WTC11 (cell line): ENCODE results near the gene FBLN2. TPM values are rescaled to one million over a fixed set of nuclear protein-coding genes. Genes with fewer than 3 reads are reported as not detected.

ENCODE experiments used
- ATAC-seq: fragments of 200-7000 bp; cut with Tn5 transposase; 2 replicates; pipeline ENCODE4 v1.10.0; 2021; ENCODE audit warnings: mild to moderate bottlenecking, moderate library complexity
- CTCF ChIA-PET: fragments of 300-600 bp; sonication (Branson Sonifier 250); formaldehyde crosslinking; loops from one replicate; lab custom pipeline; 2021; ENCODE audit warnings: antibody characterized with exemption; lab: Charles Lee
- POLR2A ChIA-PET: fragments of 350-600 bp; sonication (Branson Sonifier 250); formaldehyde crosslinking; loops from one replicate; lab custom pipeline; 2021; ENCODE audit warnings: antibody characterized with exemption; lab: Charles Lee
- DNase-seq: peaks from one replicate; pipeline ENCODE4 v3.0.0; 2021; ENCODE audit warnings: low spot score
- H3K27ac Mint-ChIP-seq: 2 replicates; pipeline ENCODE4 v1.8.0; 2021; ENCODE audit warnings: mixed read lengths
- H3K27me3 Mint-ChIP-seq: 2 replicates; pipeline ENCODE4 v1.8.0; 2021; ENCODE audit warnings: low read depth, mild to moderate bottlenecking, moderate library complexity, mixed read lengths
- H3K36me3 Mint-ChIP-seq: 2 replicates; pipeline ENCODE4 v1.8.0; 2021; ENCODE audit warnings: mixed read lengths
- H3K4me1 Mint-ChIP-seq: 2 replicates; pipeline ENCODE4 v1.8.0; 2022; ENCODE audit warnings: mixed read lengths
- H3K4me3 Mint-ChIP-seq: 2 replicates; pipeline ENCODE4 v1.8.0; 2021; ENCODE audit warnings: mild to moderate bottlenecking, moderate library complexity, mixed read lengths
- H3K9me3 Mint-ChIP-seq: 2 replicates; pipeline ENCODE4 v1.8.0; 2021; ENCODE audit warnings: mixed read lengths
- ESRRA ChIP-seq: sonication (generic); formaldehyde crosslinking; IDR thresholded peaks from 2 replicates; pipeline ENCODE4 v1.8.1; 2022; ENCODE audit warnings: mild to moderate bottlenecking, missing genetic modification reagents, borderline replicate concordance
- GTF2I ChIP-seq: fragments of 250-450 bp; sonication (Bioruptor Pico); conservative IDR thresholded peaks from 2 replicates; pipeline ENCODE4 v1.4.0; 2021; ENCODE audit warnings: mild to moderate bottlenecking
- MYBL2 ChIP-seq: sonication (generic); formaldehyde crosslinking; IDR thresholded peaks from 2 replicates; pipeline ENCODE4 v1.8.1; 2023; ENCODE audit warnings: mild to moderate bottlenecking, moderate library complexity, missing genetic modification reagents
- OVOL2 ChIP-seq: fragments of 250-450 bp; sonication (Bioruptor Pico); IDR thresholded peaks from 2 replicates; pipeline ENCODE4 v1.9.0; 2021; ENCODE audit warnings: mild to moderate bottlenecking, borderline replicate concordance
- ZNF232 ChIP-seq: sonication (generic); formaldehyde crosslinking; IDR thresholded peaks from 2 replicates; pipeline ENCODE4 v1.8.0; 2022; ENCODE audit warnings: mild to moderate bottlenecking, missing genetic modification reagents
- total RNA-seq: library from RNA; stranded (reverse); gene quantifications from 3 replicates; pipeline ENCODE4 v1.2.3, GENCODE V29; 2021
- TF ChIP-seq, protein P1 (sequence below): fragments of 250-450 bp; sonication (Bioruptor Pico); IDR thresholded peaks from 2 replicates; pipeline ENCODE4 v1.9.0; 2021; ENCODE audit warnings: moderate library complexity, mild to moderate bottlenecking, inconsistent platforms, borderline replicate concordance
- TF ChIP-seq, protein P2 (sequence below): sonication (generic); formaldehyde crosslinking; IDR thresholded peaks from 2 replicates; pipeline ENCODE4 v1.8.1; 2022; ENCODE audit warnings: low read depth, missing genetic modification reagents, borderline replicate concordance
- TF ChIP-seq, protein P3 (sequence below): sonication (generic); formaldehyde crosslinking; IDR thresholded peaks from 2 replicates; pipeline ENCODE4 v1.8.1; 2022; ENCODE audit warnings: mild to moderate bottlenecking, missing genetic modification reagents, moderate library complexity, borderline replicate concordance
- TF ChIP-seq, protein P4 (sequence below): fragments of 200-600 bp; IDR thresholded peaks from 2 replicates; pipeline ENCODE4 v1.8.0; 2022; ENCODE audit warnings: antibody characterized with exemption
- TF ChIP-seq, protein P5 (sequence below): fragments of 250-450 bp; sonication (Bioruptor Pico); IDR thresholded peaks from 2 replicates; pipeline ENCODE4 v1.9.0; 2021; ENCODE audit warnings: mild to moderate bottlenecking
- TF ChIP-seq, protein P6 (sequence below): sonication (generic); formaldehyde crosslinking; IDR thresholded peaks from 2 replicates; pipeline ENCODE4 v1.8.1; 2023; ENCODE audit warnings: mild to moderate bottlenecking, missing genetic modification reagents, borderline replicate concordance

Gene FBLN2
- total RNA-seq, 1 experiment from 2014 or later = 20.7 TPM

DNA sequence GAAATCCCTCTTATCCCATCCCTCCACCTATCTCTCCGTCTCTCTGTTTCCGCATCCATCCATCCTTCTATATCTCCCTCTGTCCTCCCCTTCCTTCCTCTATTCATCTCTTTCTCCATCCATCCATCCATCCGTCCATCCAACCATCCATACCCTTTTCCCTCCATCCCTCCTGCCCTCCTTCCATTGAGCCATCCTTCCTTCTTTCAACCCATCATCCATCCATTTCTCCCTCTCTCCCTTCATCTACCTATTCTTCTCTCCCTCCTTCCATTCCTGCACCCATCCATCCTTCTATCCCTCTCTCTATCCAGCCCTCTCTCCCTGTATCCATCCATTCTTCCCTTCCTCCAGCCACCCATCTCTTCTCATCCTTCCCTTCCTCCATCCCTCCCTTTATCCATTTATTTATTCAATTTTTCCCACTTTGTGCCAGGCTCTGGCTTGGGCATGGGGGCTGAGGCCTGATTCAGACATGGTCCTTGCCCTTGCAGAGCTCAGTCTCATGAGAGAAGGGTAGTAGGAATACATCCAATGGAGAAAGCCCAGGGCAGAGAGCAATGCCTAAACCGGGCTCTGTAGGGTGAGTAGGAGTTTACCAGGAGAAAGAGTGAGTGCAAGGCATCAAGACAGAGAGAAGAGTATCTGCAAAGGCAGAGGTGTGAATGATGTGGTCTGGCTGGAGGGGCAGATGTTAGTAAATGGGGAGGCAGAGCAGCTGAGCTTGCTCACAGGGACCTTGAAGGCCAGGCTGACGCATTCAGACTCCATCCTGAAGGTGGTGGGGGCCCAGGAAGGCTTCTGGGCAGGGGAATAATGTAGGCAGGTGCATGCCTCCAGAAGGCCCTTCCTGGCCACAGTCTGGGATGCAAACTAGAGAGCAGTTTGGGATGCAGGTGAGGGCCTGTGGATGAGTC is 19.5 kb upstream of the FBLN2 start (continued):
- no peak for TF ChIP-seq OVOL2 (CRISPR knock-in tag)
- TF ChIP-seq, protein P1, sequence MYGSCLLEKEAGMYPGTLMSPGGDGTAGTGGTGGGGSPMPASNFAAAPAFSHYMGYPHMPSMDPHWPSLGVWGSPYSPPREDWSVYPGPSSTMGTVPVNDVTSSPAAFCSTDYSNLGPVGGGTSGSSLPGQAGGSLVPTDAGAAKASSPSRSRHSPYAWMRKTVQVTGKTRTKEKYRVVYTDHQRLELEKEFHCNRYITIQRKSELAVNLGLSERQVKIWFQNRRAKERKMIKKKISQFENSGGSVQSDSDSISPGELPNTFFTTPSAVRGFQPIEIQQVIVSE = no peak
- no peak for TF ChIP-seq ZNF232 (CRISPR knock-in tag)
- TF ChIP-seq, protein P2, sequence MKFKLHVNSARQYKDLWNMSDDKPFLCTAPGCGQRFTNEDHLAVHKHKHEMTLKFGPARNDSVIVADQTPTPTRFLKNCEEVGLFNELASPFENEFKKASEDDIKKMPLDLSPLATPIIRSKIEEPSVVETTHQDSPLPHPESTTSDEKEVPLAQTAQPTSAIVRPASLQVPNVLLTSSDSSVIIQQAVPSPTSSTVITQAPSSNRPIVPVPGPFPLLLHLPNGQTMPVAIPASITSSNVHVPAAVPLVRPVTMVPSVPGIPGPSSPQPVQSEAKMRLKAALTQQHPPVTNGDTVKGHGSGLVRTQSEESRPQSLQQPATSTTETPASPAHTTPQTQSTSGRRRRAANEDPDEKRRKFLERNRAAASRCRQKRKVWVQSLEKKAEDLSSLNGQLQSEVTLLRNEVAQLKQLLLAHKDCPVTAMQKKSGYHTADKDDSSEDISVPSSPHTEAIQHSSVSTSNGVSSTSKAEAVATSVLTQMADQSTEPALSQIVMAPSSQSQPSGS = no peak
- TF ChIP-seq, protein P3, sequence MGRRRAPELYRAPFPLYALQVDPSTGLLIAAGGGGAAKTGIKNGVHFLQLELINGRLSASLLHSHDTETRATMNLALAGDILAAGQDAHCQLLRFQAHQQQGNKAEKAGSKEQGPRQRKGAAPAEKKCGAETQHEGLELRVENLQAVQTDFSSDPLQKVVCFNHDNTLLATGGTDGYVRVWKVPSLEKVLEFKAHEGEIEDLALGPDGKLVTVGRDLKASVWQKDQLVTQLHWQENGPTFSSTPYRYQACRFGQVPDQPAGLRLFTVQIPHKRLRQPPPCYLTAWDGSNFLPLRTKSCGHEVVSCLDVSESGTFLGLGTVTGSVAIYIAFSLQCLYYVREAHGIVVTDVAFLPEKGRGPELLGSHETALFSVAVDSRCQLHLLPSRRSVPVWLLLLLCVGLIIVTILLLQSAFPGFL (CRISPR knock-in tag) = no peak

DNA sequence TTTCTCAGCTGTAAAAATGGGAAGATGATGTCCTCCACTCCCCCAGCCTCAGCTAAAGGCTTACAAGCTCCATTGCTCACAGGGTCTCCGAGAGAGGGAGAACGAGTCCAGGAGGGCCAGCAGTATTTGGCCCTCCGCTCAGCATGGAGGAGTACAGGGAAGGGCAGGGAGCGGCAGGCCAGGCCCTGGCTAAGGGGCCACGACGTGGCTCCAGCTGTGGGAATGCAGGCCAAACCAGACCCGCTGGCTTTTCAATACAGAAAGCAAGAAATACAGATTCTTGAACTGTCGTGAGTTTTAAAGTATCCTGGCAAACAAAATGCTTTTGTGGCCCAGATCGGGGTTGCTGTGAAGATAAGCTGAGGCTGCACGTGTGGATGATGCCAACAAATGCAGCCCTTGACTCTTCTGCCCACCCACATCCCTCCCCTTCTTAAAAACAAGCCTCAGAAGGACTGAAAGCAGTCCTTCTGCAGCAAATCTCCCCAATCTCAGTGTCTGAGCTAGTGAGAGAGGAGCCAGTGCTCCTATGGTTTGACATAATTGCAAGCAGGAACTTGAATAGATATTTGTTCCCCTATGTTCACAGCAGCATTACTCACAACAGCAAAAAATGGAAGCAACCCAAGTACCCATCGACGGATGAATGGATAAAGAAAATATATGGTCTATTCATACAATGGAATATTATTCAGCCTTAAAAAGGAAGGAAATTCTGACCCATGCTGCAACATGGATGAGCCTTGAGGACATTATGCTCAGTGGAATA is 18.5 kb upstream of the FBLN2 start:
- no peak overlapping the region for H3K4me3 Mint-ChIP-seq
- POLR2A ChIA-PET = no interaction called here
- no peaks in the 10 kb centered on the region for H3K9me3 Mint-ChIP-seq
- no peak for TF ChIP-seq ESRRA (CRISPR knock-in tag)
- no peak for TF ChIP-seq MYBL2 (CRISPR knock-in tag)
- TF ChIP-seq, protein P4, sequence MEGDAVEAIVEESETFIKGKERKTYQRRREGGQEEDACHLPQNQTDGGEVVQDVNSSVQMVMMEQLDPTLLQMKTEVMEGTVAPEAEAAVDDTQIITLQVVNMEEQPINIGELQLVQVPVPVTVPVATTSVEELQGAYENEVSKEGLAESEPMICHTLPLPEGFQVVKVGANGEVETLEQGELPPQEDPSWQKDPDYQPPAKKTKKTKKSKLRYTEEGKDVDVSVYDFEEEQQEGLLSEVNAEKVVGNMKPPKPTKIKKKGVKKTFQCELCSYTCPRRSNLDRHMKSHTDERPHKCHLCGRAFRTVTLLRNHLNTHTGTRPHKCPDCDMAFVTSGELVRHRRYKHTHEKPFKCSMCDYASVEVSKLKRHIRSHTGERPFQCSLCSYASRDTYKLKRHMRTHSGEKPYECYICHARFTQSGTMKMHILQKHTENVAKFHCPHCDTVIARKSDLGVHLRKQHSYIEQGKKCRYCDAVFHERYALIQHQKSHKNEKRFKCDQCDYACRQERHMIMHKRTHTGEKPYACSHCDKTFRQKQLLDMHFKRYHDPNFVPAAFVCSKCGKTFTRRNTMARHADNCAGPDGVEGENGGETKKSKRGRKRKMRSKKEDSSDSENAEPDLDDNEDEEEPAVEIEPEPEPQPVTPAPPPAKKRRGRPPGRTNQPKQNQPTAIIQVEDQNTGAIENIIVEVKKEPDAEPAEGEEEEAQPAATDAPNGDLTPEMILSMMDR = no peak
- TF ChIP-seq, protein P5, sequence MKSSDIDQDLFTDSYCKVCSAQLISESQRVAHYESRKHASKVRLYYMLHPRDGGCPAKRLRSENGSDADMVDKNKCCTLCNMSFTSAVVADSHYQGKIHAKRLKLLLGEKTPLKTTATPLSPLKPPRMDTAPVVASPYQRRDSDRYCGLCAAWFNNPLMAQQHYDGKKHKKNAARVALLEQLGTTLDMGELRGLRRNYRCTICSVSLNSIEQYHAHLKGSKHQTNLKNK = no peak
- TF ChIP-seq, protein P6, sequence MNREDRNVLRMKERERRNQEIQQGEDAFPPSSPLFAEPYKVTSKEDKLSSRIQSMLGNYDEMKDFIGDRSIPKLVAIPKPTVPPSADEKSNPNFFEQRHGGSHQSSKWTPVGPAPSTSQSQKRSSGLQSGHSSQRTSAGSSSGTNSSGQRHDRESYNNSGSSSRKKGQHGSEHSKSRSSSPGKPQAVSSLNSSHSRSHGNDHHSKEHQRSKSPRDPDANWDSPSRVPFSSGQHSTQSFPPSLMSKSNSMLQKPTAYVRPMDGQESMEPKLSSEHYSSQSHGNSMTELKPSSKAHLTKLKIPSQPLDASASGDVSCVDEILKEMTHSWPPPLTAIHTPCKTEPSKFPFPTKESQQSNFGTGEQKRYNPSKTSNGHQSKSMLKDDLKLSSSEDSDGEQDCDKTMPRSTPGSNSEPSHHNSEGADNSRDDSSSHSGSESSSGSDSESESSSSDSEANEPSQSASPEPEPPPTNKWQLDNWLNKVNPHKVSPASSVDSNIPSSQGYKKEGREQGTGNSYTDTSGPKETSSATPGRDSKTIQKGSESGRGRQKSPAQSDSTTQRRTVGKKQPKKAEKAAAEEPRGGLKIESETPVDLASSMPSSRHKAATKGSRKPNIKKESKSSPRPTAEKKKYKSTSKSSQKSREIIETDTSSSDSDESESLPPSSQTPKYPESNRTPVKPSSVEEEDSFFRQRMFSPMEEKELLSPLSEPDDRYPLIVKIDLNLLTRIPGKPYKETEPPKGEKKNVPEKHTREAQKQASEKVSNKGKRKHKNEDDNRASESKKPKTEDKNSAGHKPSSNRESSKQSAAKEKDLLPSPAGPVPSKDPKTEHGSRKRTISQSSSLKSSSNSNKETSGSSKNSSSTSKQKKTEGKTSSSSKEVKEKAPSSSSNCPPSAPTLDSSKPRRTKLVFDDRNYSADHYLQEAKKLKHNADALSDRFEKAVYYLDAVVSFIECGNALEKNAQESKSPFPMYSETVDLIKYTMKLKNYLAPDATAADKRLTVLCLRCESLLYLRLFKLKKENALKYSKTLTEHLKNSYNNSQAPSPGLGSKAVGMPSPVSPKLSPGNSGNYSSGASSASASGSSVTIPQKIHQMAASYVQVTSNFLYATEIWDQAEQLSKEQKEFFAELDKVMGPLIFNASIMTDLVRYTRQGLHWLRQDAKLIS (CRISPR knock-in tag) = no peak
- TF ChIP-seq GTF2I (CRISPR knock-in tag) = no peak
- TF ChIP-seq, all 79 proteins: peak for 0
- Mint-ChIP-seq H3K4me1 (peaks cover 28% of the 10 kb centered on the region), H3K27me3 (no peaks in the 10 kb centered on the region; the same call in 1 of the 2 replicates), H3K36me3 (no peaks in the 10 kb centered on the region), H3K27ac (no peak overlapping the region)
- CTCF ChIA-PET = interaction anchor here (1.1 to 3.7 kb wide), 3 partner anchors 9 to 118 kb away, joined by 3 to 29 read pairs (median 7); no protein-coding TSS in a partner anchor
- DNase-seq = no peak
- ATAC-seq = no peak
